Neuronal stem cell (in vitro differentiated cells): Measurements from ENCODE around the gene C14orf132.

ENCODE experiments used
- DNase-seq: peaks from one replicate; pipeline ENCODE4 v3.0.0-alpha.2; 2013; ENCODE audit warnings: low spot score
- H2AFZ ChIP-seq: one replicate; pipeline ENCODE4 v1.6.1; 2013; ENCODE audit warnings: mild to moderate bottlenecking, low read length, inconsistent platforms
- H2AK5ac ChIP-seq: 2 replicates; pipeline ENCODE4 v1.6.1; 2013; ENCODE audit warnings: low read depth, mild to moderate bottlenecking, inconsistent platforms, low read length, moderate library complexity, mixed read lengths
- H2BK120ac ChIP-seq: 2 replicates; pipeline ENCODE4 v1.6.1; 2013; ENCODE audit warnings: low read depth, mild to moderate bottlenecking, inconsistent platforms, low read length, moderate library complexity, mixed read lengths
- H2BK12ac ChIP-seq: one replicate; pipeline ENCODE4 v1.6.1; 2013; ENCODE audit warnings: low read length, inconsistent platforms
- H2BK15ac ChIP-seq: 2 replicates; pipeline ENCODE4 v1.6.1; 2013; ENCODE audit warnings: mild to moderate bottlenecking, low read length, inconsistent platforms, mixed read lengths
- H2BK5ac ChIP-seq: one replicate; pipeline ENCODE4 v1.6.1; 2013; ENCODE audit warnings: inconsistent platforms, mild to moderate bottlenecking, low read length, moderate library complexity
- H3K14ac ChIP-seq: one replicate; pipeline ENCODE4 v1.6.1; 2013; ENCODE audit warnings: low read length, inconsistent platforms
- H3K18ac ChIP-seq: 2 replicates; pipeline ENCODE4 v1.6.1; 2013; ENCODE audit warnings: low read length, inconsistent platforms
- H3K23ac ChIP-seq: 2 replicates; pipeline ENCODE4 v1.6.1; 2013; ENCODE audit warnings: low read depth, mild to moderate bottlenecking, mixed read lengths, low read length, inconsistent platforms; ENCODE audit not compliant: poor library complexity
- H3K27ac ChIP-seq: replicated peaks from 3 replicates; pipeline ENCODE4 v1.5.1; 2013; ENCODE audit warnings: low read length, inconsistent platforms
- H3K27me3 ChIP-seq, 3 experiments: 2 replicates each; pipeline ENCODE4 v1.6.1; 2013; ENCODE audit warnings: low read length in 3 of 3, mild to moderate bottlenecking in 2 of 3, inconsistent platforms in 1 of 3, low read depth in 1 of 3, mixed read lengths in 1 of 3, moderate library complexity in 1 of 3; ENCODE audit not compliant: control insufficient read depth in 3 of 3, insufficient read depth in 3 of 3
- H3K36me3 ChIP-seq, 2 donors: replicated peaks in 1 of 2; 2 replicates each; pipeline ENCODE4 v1.6.1; 2013; ENCODE audit warnings: low read length in 2 of 2; ENCODE audit not compliant: control insufficient read depth in 2 of 2, insufficient read depth in 2 of 2
- H3K4ac ChIP-seq: 2 replicates; pipeline ENCODE4 v1.6.1; 2013; ENCODE audit warnings: inconsistent platforms, mild to moderate bottlenecking, low read length, moderate library complexity
- H3K4me1 ChIP-seq, 2 donors: 1 replicate in 1 of 2; 2 replicates in 1 of 2; pipeline ENCODE4 v1.6.1; 2013; ENCODE audit warnings: low read length in 2 of 2, low read depth in 1 of 2; ENCODE audit not compliant: control insufficient read depth in 2 of 2, insufficient read depth in 1 of 2
- H3K4me2 ChIP-seq: one replicate; pipeline ENCODE4 v1.6.1; 2013; ENCODE audit warnings: mild to moderate bottlenecking, low read length, inconsistent platforms; ENCODE audit not compliant: insufficient read depth, poor library complexity, severe bottlenecking
- H3K4me3 ChIP-seq, 2 donors: 2 replicates each; pipeline ENCODE4 v1.5.1; 2013; ENCODE audit warnings: low read length in 2 of 2, mild to moderate bottlenecking in 2 of 2, inconsistent platforms in 1 of 2, moderate library complexity in 1 of 2
- H3K79me1 ChIP-seq: one replicate; pipeline ENCODE4 v1.6.1; 2013; ENCODE audit warnings: low read depth, mild to moderate bottlenecking, inconsistent platforms, low read length, moderate library complexity
- H3K9ac ChIP-seq: one replicate; pipeline ENCODE4 v1.6.1; 2013; ENCODE audit warnings: mild to moderate bottlenecking, low read depth, low read length, inconsistent platforms; ENCODE audit not compliant: poor library complexity
- H3K9me3 ChIP-seq, 2 donors: replicated peaks in 1 of 2; 2 replicates each; pipeline versions ENCODE3 to v1.6.1; 2013; ENCODE audit warnings: low read length in 2 of 2, mild to moderate bottlenecking in 2 of 2, inconsistent platforms in 1 of 2, low read depth in 1 of 2, mixed read lengths in 1 of 2, moderate library complexity in 1 of 2; ENCODE audit not compliant: control insufficient read depth in 2 of 2, insufficient read depth in 1 of 2
- H4K8ac ChIP-seq: one replicate; pipeline ENCODE4 v1.6.1; 2013; ENCODE audit warnings: low read depth, mild to moderate bottlenecking, inconsistent platforms, low read length, moderate library complexity
- H4K91ac ChIP-seq: one replicate; pipeline ENCODE4 v1.6.1; 2013; ENCODE audit warnings: low read length, low read depth, mild to moderate bottlenecking, inconsistent platforms; ENCODE audit not compliant: poor library complexity
- WGBS, 2 donors: extraction: QIAGEN DNeasy Blood & Tissue Kit; methylation state at CpG; one replicate each; pipeline ENCODE4 v1.1.7; 2013; ENCODE audit warnings: missing lambda C conversion rate in 2 of 2, mixed read lengths in 1 of 2; ENCODE audit not compliant: insufficient read length in 2 of 2, insufficient replicate concordance in 1 of 2; ENCODE audit errors: extremely low coverage in 2 of 2; 5-methylcytosine and 5-hydroxymethylcytosine counted together

The C14orf132 gene

DNA sequence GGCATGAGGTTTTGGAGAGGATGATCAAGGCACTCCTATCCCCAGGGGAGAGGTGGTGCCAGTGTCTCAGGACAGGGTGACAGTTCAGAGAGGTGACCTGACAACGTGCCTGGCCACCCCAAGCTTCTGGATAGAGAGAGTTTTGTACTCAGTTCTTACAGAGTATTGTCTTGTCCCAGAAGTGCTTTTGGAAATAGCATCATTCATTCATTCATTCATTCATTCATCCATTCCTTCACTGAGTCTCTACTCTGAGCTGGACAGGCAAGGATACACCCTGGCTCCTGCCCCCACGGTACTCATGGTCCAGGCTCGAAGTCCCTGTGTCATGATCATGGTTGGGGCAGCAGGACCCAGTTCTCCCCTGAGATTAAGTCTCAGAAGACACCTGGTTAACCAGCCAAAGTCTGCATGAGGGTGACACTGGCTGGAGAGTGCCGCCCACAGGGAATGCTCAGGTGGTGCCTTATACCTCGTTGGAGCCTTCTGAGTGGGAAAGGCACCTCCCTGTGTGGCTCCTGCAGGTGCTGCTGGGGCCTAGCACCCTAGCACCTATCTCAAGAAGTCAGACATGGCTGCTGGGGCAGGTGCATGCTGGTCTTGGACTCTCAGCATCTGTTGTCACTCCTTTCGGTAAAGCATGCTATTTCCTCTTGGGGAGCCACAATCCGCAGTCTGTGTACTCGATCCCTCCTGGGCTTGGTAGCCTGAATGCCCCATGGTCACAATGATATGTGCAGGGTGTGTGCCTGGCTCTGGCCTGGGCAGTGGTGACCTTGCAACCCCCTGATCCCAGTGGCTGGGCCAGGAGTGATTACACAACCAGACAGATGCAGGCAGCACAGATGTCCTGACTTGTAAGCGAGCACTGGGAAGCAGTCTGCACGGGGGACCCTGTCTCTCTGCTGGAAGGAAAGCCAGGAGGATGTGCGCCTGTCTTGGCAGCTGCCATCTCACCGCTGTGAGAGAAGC lies 57.8 kb downstream of the C14orf132 start:
- Histone ChIP-seq H3K18ac (no peak overlapping the region), H3K4me3 (no peak overlapping the region), H2BK120ac (no peak overlapping the region), H3K79me1 (no peaks in the 10 kb centered on the region), H3K4me2 (no peak overlapping the region), H3K9ac (no peak overlapping the region), H3K14ac (no peak overlapping the region), H3K36me3 (no peaks in the 10 kb centered on the region), H3K4ac (no peak overlapping the region), H3K4me1 (peaks cover 3 to 4% of the 10 kb centered on the region in 2 donors), H3K23ac (peak overlapping the region; percentile 16), H2BK15ac (no peak overlapping the region), H2AK5ac (peak overlapping the region; percentile 59), H2AFZ (no peak overlapping the region), H3K27me3 (no peaks in the 10 kb centered on the region), H3K27ac (no peak overlapping the region), H4K8ac (peak overlapping the region; percentile 78), H2BK12ac (no peak overlapping the region), H4K91ac (no peak overlapping the region), H3K9me3 (no peaks in the 10 kb centered on the region), H2BK5ac (no peak overlapping the region)
- WGBS, 2 donors: no CpG with 5 or more reads among the region's 12 CpGs
- DNase-seq: no peak

GRCh38 chr14:96097752-96098151 lies 58.6 kb downstream of the C14orf132 start:
- H3K4me1 ChIP-seq: peaks cover 3 to 4% of the 10 kb centered on the region in 2 donors
- no peaks in the 10 kb centered on the region for H3K79me1 ChIP-seq
- H3K9me3 ChIP-seq: no peaks in the 10 kb centered on the region
- H4K91ac ChIP-seq: no peak overlapping the region
- H2BK12ac ChIP-seq: no peak overlapping the region
- H2BK5ac ChIP-seq: no peak overlapping the region
- H2AFZ ChIP-seq: no peak overlapping the region
- H3K9ac ChIP-seq: no peak overlapping the region
- H2AK5ac ChIP-seq: peak overlapping the region; percentile 26
- WGBS, 2 donors: no CpG with 5 or more reads among the region's 7 CpGs
- no peak for DNase-seq
- no peak overlapping the region for H2BK120ac ChIP-seq
- H3K18ac ChIP-seq: no peak overlapping the region
- H3K14ac ChIP-seq: peak overlapping the region; percentile 22
- no peaks in the 10 kb centered on the region for H3K36me3 ChIP-seq
- H3K4me2 ChIP-seq: no peak overlapping the region
- no peak overlapping the region for H3K23ac ChIP-seq
- H2BK15ac ChIP-seq: no peak overlapping the region
- H3K27ac ChIP-seq: no peak overlapping the region
- no peak overlapping the region for H4K8ac ChIP-seq
- no peaks in the 10 kb centered on the region for H3K27me3 ChIP-seq
- H3K4ac ChIP-seq: no peak overlapping the region
- H3K4me3 ChIP-seq: no peak overlapping the region

DNA sequence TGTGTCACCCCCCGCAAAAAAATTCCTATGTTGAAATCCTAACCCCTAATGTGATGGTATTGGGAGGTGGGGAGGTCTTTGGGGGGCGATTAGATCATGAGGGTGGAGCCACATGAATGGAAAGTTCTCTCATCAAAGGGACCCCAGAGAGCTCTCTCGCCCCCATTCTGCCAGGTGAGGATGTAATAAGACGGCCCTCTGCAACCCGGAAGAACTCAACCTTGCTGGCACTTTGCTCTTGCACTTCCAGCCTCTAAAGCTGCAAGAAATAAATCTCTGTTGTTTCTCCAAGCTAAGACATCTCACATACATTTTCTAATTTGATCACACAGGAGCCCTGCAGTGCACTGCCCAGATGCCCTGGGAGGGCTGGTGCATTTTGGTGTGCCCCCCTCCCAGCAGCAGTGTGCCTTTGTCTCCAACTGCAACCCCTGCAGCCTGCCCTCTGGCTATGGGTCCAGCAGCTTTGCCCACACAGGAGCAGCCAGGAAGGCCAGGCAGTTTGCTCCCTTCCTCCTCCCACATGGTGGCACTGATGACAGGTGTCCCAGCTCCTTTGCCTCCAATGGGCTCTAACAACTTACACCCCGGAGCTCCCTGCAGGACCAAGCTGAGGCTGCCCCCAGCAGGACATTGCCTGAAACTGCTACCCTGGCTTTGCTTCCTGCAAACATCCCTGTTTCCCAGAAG lies 59.3 kb downstream of the C14orf132 start:
- Histone ChIP-seq H3K4me3 (no peak overlapping the region), H3K23ac (no peak overlapping the region), H3K36me3 (no peaks in the 10 kb centered on the region), H3K9ac (no peak overlapping the region), H2BK120ac (no peak overlapping the region), H3K79me1 (no peaks in the 10 kb centered on the region), H3K14ac (no peak overlapping the region), H3K18ac (no peak overlapping the region), H3K27ac (no peak overlapping the region), H2BK15ac (no peak overlapping the region), H3K4me1 (peaks cover 4% of the 10 kb centered on the region in 2 donors), H3K27me3 (no peaks in the 10 kb centered on the region), H3K4ac (no peak overlapping the region), H2BK5ac (no peak overlapping the region), H4K8ac (no peak overlapping the region), H3K4me2 (no peak overlapping the region), H2AK5ac (no peak overlapping the region), H3K9me3 (no peaks in the 10 kb centered on the region), H2BK12ac (no peak overlapping the region), H2AFZ (no peak overlapping the region), H4K91ac (no peak overlapping the region)
- peak; percentile 45 for DNase-seq
- no CpG with 5 or more reads among the region's 6 CpGs for WGBS, 2 donors

GRCh38 chr14:96098999-96099335 lies 59.8 kb downstream of the C14orf132 start:
- no peak overlapping the region for H3K14ac ChIP-seq
- no peak overlapping the region for H3K4me3 ChIP-seq
- H3K4ac ChIP-seq: no peak overlapping the region
- no peak overlapping the region for H2BK12ac ChIP-seq
- no peak overlapping the region for H3K27ac ChIP-seq
- no peaks in the 10 kb centered on the region for H3K27me3 ChIP-seq
- H3K79me1 ChIP-seq: no peaks in the 10 kb centered on the region
- no peak overlapping the region for H3K4me2 ChIP-seq
- no peak overlapping the region for H2BK15ac ChIP-seq
- no peak overlapping the region for H3K18ac ChIP-seq
- no peak overlapping the region for H2AFZ ChIP-seq
- H3K9me3 ChIP-seq: no peaks in the 10 kb centered on the region
- H2BK5ac ChIP-seq: no peak overlapping the region
- no peak overlapping the region for H2AK5ac ChIP-seq
- H3K9ac ChIP-seq: no peak overlapping the region
- H4K8ac ChIP-seq: no peak overlapping the region
- H2BK120ac ChIP-seq: no peak overlapping the region
- DNase-seq: no peak
- no peaks in the 10 kb centered on the region for H3K36me3 ChIP-seq
- H4K91ac ChIP-seq: no peak overlapping the region
- peaks cover 4% of the 10 kb centered on the region in 2 donors for H3K4me1 ChIP-seq
- no peak overlapping the region for H3K23ac ChIP-seq
